Measurements from ENCODE around the gene JAZF1.

DNA sequence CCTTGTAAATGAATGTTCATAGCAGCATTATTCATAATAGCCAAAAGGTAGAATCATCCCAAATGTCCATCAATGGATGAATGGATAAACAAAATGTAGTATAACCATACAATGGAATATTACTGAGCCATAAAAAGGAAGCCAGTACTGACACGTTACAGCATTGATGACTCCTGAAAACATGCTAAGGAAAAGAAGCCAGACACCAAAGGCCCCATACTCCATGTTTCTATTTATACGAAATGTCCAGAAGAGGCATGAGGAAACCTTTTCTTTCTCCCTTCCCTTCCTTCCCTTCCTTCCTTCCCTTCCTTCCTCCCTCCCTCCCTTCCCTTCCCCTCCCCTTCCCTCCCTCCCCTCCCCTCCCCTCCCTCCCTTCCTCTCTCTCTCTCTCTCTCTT, 131.9 kb downstream of the JAZF1 start:
- TF ChIP-seq POLR2A (IDR thresholded peaks at IDR 0.05): no peak
- TF ChIP-seq, protein P1, sequence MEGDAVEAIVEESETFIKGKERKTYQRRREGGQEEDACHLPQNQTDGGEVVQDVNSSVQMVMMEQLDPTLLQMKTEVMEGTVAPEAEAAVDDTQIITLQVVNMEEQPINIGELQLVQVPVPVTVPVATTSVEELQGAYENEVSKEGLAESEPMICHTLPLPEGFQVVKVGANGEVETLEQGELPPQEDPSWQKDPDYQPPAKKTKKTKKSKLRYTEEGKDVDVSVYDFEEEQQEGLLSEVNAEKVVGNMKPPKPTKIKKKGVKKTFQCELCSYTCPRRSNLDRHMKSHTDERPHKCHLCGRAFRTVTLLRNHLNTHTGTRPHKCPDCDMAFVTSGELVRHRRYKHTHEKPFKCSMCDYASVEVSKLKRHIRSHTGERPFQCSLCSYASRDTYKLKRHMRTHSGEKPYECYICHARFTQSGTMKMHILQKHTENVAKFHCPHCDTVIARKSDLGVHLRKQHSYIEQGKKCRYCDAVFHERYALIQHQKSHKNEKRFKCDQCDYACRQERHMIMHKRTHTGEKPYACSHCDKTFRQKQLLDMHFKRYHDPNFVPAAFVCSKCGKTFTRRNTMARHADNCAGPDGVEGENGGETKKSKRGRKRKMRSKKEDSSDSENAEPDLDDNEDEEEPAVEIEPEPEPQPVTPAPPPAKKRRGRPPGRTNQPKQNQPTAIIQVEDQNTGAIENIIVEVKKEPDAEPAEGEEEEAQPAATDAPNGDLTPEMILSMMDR (IDR thresholded peaks at IDR 0.05): no peak
- TF ChIP-seq EP300 (IDR thresholded peaks at IDR 0.05): no peak
- no peak for TF ChIP-seq POLR2AphosphoS5 (IDR thresholded peaks at IDR 0.05)

All from gastroesophageal sphincter (tissue), 3 donors.